GM12878 (cell line): ENCODE data around the gene CLDN15. TPM values are rescaled to one million over a fixed set of nuclear protein-coding genes. Genes with fewer than 3 reads are reported as not detected.

ENCODE experiments used
- CHD2 ChIP-seq: IDR thresholded peaks from 2 replicates; pipeline ENCODE4 v1.6.1; 2011; ENCODE audit warnings: low read depth, low read length, improper control_type of control experiment, borderline replicate concordance
- EGR1 ChIP-seq, 2 experiments: IDR thresholded peaks; 1 replicate in 1 of 2; 2 replicates in 1 of 2; pipeline ENCODE4 v1.6.1; 2011 to 2012; ENCODE audit warnings: low read depth in 2 of 2, low read length in 2 of 2, borderline replicate concordance in 1 of 2, mild to moderate bottlenecking in 1 of 2, moderate library complexity in 1 of 2
- MEF2A ChIP-seq: IDR thresholded peaks from 2 replicates; pipeline ENCODE4 v1.6.1; 2011; ENCODE audit warnings: low read depth, mild to moderate bottlenecking, low read length, moderate library complexity; ENCODE audit not compliant: insufficient read depth
- POLR2AphosphoS2 ChIP-seq: IDR thresholded peaks from 2 replicates; pipeline ENCODE4 v1.6.1; 2011; ENCODE audit warnings: low read depth, mild to moderate bottlenecking, low read length, improper control_type of control experiment, moderate library complexity
- POLR2AphosphoS5 ChIP-seq: IDR thresholded peaks from 2 replicates; pipeline ENCODE4 v1.6.1; 2011; ENCODE audit warnings: mild to moderate bottlenecking, low read length, inconsistent platforms
- RAD51 ChIP-seq: fragments of 450-650 bp; IDR thresholded peaks from 2 replicates; pipeline ENCODE4 v1.6.1; 2016; ENCODE audit warnings: moderate library complexity, mild to moderate bottlenecking, inconsistent platforms
- RCOR1 ChIP-seq: conservative IDR thresholded peaks from 2 replicates; pipeline ENCODE4 v1.6.1; 2012; ENCODE audit warnings: low read depth, low read length, improper control_type of control experiment
- SIX5 ChIP-seq: IDR thresholded peaks from 2 replicates; pipeline ENCODE4 v1.6.1; 2011; ENCODE audit warnings: mild to moderate bottlenecking, low read depth, low read length, moderate library complexity; ENCODE audit not compliant: severe bottlenecking
- SMAD1 ChIP-seq: fragments of 450-650 bp; IDR thresholded peaks from 2 replicates; pipeline ENCODE4 v1.6.1; 2018; ENCODE audit warnings: mild to moderate bottlenecking, low read depth; ENCODE audit not compliant: partially characterized antibody
- SP1 ChIP-seq: IDR thresholded peaks from one replicate; pipeline ENCODE4 v1.6.1; 2011; ENCODE audit warnings: low read depth, low read length
- STAT1 ChIP-seq: fragments of 450-650 bp; conservative IDR thresholded peaks from 2 replicates; pipeline ENCODE4 v1.6.1; 2014; ENCODE audit warnings: antibody characterized with exemption, mild to moderate bottlenecking
- STAT3 ChIP-seq: IDR thresholded peaks from 2 replicates; pipeline ENCODE4 v1.6.1; 2011; ENCODE audit warnings: low read depth, low read length, improper control_type of control experiment
- ZSCAN29 ChIP-seq: fragments of 450-650 bp; IDR thresholded peaks from 2 replicates; pipeline ENCODE4 v1.6.1; 2017; ENCODE audit warnings: mild to moderate bottlenecking, moderate library complexity
- polyA plus RNA-seq, 11 experiments: library from polyadenylated mRNA; depleted of rRNA in 4 of 11; unstranded in 6 of 11; stranded (reverse) in 5 of 11; fragments of >200 nt; fragmentation: Nextera tagmentation in 4 of 11; fragmentation: Illumina TruSeq in 1 of 11; extraction: Ambion mirVana in 4 of 11; extraction: Trizol in 1 of 11; gene quantifications; 1 replicate in 1 of 11; 2 replicates in 10 of 11; pipeline versions ENCODE4 v1.2.1 to v1.2.3, GENCODE V29; 2011 to 2016; ENCODE audit warnings: inconsistent platforms in 2 of 11, missing spikeins in 2 of 11, low read depth in 1 of 11
- total RNA-seq, 4 experiments: library from RNA; depleted of rRNA in 3 of 4; stranded (reverse); fragments of >200 nt in 3 of 4; fragmentation: Illumina TruSeq in 1 of 4; extraction: Trizol in 1 of 4; gene quantifications; 2 replicates each; pipeline versions ENCODE4 v1.2.1 to v1.2.3, GENCODE V29; 2013 to 2021
- TF ChIP-seq, protein P1 (sequence below): fragments of 450-650 bp; IDR thresholded peaks from 2 replicates; pipeline ENCODE4 v1.6.1; 2018; ENCODE audit warnings: mild to moderate bottlenecking, low read depth, moderate library complexity; ENCODE audit not compliant: partially characterized antibody
- TF ChIP-seq, protein P2 (sequence below): fragments of 450-650 bp; IDR thresholded peaks from 2 replicates; pipeline ENCODE4 v1.6.1; 2016; ENCODE audit warnings: mild to moderate bottlenecking
- TF ChIP-seq, protein P3 (sequence below): IDR thresholded peaks from 2 replicates; pipeline ENCODE4 v1.6.1; 2012; ENCODE audit warnings: low read depth, low read length, improper control_type of control experiment
- TF ChIP-seq, protein P4 (sequence below): IDR thresholded peaks from 2 replicates; pipeline ENCODE4 v1.6.1; 2012; ENCODE audit warnings: low read depth, low read length, improper control_type of control experiment
- TF ChIP-seq, protein P5 (sequence below): IDR thresholded peaks from 2 replicates; pipeline ENCODE4 v1.6.1; 2012; ENCODE audit warnings: low read depth, low read length, improper control_type of control experiment
- TF ChIP-seq, protein P6 (sequence below): IDR thresholded peaks from 2 replicates; pipeline ENCODE4 v1.6.1; 2011; ENCODE audit warnings: borderline replicate concordance, low read depth, mild to moderate bottlenecking, moderate library complexity, mixed read lengths, low read length; ENCODE audit not compliant: insufficient read depth; ENCODE audit errors: extremely low read length
- TF ChIP-seq, protein P7 (sequence below): fragments of 450-650 bp; IDR thresholded peaks from 2 replicates; pipeline ENCODE4 v1.6.1; 2017; ENCODE audit warnings: mild to moderate bottlenecking, low read depth, inconsistent platforms; ENCODE audit not compliant: poor library complexity, severe bottlenecking

Gene CLDN15
- total and polyA plus RNA-seq, 10 of the 15 experiments (the other 5 are each of a cell fraction or from before 2014, with no cell fraction given), result 0.47 to 15.0 (median 6.6) TPM

DNA sequence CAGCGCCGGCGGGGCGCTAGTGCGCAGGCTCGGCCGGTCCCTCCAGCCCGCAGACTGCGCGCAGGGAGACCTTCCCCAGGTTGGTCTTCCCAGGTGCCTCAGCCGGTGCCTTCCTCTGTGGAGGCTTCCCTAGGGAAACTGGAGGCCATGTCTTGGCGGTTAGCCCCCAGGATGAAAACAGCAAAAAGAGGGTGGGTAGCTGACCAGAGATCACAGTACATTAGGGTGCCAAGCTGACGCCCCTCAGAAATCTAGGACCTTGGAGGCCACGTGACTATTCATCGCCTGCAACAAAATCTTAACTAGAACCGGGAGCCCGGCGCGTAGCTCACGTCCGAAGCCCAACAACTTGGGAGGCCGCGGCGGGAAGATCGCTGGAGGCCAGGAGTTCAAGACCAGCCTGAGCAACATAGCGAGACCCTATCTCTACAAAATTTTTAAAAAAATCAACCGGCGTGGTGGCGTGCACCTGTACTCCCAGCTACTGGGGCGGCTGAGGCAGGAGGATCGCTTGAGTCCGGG is 7.6 kb upstream of the CLDN15 start (continued):
- TF ChIP-seq, protein P1, sequence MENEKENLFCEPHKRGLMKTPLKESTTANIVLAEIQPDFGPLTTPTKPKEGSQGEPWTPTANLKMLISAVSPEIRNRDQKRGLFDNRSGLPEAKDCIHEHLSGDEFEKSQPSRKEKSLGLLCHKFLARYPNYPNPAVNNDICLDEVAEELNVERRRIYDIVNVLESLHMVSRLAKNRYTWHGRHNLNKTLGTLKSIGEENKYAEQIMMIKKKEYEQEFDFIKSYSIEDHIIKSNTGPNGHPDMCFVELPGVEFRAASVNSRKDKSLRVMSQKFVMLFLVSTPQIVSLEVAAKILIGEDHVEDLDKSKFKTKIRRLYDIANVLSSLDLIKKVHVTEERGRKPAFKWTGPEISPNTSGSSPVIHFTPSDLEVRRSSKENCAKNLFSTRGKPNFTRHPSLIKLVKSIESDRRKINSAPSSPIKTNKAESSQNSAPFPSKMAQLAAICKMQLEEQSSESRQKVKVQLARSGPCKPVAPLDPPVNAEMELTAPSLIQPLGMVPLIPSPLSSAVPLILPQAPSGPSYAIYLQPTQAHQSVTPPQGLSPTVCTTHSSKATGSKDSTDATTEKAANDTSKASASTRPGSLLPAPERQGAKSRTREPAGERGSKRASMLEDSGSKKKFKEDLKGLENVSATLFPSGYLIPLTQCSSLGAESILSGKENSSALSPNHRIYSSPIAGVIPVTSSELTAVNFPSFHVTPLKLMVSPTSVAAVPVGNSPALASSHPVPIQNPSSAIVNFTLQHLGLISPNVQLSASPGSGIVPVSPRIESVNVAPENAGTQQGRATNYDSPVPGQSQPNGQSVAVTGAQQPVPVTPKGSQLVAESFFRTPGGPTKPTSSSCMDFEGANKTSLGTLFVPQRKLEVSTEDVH, result no peak
- TF ChIP-seq MEF2A, result no peak
- TF ChIP-seq, protein P2, sequence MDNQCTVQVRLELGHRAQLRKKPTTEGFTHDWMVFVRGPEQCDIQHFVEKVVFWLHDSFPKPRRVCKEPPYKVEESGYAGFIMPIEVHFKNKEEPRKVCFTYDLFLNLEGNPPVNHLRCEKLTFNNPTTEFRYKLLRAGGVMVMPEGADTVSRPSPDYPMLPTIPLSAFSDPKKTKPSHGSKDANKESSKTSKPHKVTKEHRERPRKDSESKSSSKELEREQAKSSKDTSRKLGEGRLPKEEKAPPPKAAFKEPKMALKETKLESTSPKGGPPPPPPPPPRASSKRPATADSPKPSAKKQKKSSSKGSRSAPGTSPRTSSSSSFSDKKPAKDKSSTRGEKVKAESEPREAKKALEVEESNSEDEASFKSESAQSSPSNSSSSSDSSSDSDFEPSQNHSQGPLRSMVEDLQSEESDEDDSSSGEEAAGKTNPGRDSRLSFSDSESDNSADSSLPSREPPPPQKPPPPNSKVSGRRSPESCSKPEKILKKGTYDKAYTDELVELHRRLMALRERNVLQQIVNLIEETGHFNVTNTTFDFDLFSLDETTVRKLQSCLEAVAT, result peak; percentile 94
- no peak for TF ChIP-seq ZSCAN29
- no peak for TF ChIP-seq EGR1 (IDR thresholded peaks at IDR 0.05; ENCODE audit: borderline replicate concordance in 1 of 2, low read depth in 2 of 2, low read length in 2 of 2)
- no peak for TF ChIP-seq STAT1
- no peak for TF ChIP-seq SP1
- no peak for TF ChIP-seq RCOR1
- TF ChIP-seq RAD51, result peak; percentile 49; the same call in 1 of the 2 replicates
- TF ChIP-seq, protein P3, sequence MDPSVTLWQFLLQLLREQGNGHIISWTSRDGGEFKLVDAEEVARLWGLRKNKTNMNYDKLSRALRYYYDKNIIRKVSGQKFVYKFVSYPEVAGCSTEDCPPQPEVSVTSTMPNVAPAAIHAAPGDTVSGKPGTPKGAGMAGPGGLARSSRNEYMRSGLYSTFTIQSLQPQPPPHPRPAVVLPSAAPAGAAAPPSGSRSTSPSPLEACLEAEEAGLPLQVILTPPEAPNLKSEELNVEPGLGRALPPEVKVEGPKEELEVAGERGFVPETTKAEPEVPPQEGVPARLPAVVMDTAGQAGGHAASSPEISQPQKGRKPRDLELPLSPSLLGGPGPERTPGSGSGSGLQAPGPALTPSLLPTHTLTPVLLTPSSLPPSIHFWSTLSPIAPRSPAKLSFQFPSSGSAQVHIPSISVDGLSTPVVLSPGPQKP, result no peak
- no peak for TF ChIP-seq STAT3
- no peak for TF ChIP-seq POLR2AphosphoS2
- TF ChIP-seq, protein P4, sequence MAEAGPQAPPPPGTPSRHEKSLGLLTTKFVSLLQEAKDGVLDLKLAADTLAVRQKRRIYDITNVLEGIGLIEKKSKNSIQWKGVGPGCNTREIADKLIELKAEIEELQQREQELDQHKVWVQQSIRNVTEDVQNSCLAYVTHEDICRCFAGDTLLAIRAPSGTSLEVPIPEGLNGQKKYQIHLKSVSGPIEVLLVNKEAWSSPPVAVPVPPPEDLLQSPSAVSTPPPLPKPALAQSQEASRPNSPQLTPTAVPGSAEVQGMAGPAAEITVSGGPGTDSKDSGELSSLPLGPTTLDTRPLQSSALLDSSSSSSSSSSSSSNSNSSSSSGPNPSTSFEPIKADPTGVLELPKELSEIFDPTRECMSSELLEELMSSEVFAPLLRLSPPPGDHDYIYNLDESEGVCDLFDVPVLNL, result no peak
- no peak for TF ChIP-seq POLR2AphosphoS5
- TF ChIP-seq, protein P5, sequence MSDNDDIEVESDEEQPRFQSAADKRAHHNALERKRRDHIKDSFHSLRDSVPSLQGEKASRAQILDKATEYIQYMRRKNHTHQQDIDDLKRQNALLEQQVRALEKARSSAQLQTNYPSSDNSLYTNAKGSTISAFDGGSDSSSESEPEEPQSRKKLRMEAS, result no peak
- TF ChIP-seq SMAD1, result no peak
- TF ChIP-seq, protein P6, sequence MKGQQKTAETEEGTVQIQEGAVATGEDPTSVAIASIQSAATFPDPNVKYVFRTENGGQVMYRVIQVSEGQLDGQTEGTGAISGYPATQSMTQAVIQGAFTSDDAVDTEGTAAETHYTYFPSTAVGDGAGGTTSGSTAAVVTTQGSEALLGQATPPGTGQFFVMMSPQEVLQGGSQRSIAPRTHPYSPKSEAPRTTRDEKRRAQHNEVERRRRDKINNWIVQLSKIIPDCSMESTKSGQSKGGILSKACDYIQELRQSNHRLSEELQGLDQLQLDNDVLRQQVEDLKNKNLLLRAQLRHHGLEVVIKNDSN, result peak; percentile 18
- TF ChIP-seq, protein P7, sequence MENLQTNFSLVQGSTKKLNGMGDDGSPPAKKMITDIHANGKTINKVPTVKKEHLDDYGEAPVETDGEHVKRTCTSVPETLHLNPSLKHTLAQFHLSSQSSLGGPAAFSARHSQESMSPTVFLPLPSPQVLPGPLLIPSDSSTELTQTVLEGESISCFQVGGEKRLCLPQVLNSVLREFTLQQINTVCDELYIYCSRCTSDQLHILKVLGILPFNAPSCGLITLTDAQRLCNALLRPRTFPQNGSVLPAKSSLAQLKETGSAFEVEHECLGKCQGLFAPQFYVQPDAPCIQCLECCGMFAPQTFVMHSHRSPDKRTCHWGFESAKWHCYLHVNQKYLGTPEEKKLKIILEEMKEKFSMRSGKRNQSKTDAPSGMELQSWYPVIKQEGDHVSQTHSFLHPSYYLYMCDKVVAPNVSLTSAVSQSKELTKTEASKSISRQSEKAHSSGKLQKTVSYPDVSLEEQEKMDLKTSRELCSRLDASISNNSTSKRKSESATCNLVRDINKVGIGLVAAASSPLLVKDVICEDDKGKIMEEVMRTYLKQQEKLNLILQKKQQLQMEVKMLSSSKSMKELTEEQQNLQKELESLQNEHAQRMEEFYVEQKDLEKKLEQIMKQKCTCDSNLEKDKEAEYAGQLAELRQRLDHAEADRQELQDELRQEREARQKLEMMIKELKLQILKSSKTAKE, result no peak
- no peak for TF ChIP-seq SIX5
- no peak for TF ChIP-seq CHD2
